ENCODE data around the gene TBL1X.

GRCh38 chrX:9757366-9757765, 292.5 kb downstream of the TBL1X start:
- TF ChIP-seq POLR2A (IDR thresholded peaks at IDR 0.05; ENCODE audit: low read length) (no peak), GATA1 (IDR thresholded peaks at IDR 0.05; ENCODE audit: low read depth, low read length) (no peak)
